ENCODE data around the gene KCNK18.

- no peak for TF ChIP-seq POLR2AphosphoS5 (IDR thresholded peaks at IDR 0.05; ENCODE audit: low read depth, low read length)
- TF ChIP-seq REST (IDR thresholded peaks at IDR 0.05; ENCODE audit: insufficient read depth in 1 of 2, low read depth in 2 of 2, low read length in 2 of 2), result no peak
- TF ChIP-seq SIN3A (IDR thresholded peaks at IDR 0.05; ENCODE audit: borderline replicate concordance, insufficient read depth, low read length), result no peak
- TF ChIP-seq TAF1 (IDR thresholded peaks at IDR 0.05; ENCODE audit: borderline replicate concordance, insufficient read depth, low read length), result no peak
- no peak for TF ChIP-seq FOXP2 (optimal IDR thresholded peaks at IDR 0.05; ENCODE audit: borderline replicate concordance, extremely low read depth, extremely low read length, insufficient read depth)
Observed at GRCh38 chr10:117221156-117221711, 23.9 kb downstream of the KCNK18 start.
